ENCODE data around the gene PLIN5.
A peak's percentile ranks its signal among the peaks of the same experiment; 100 is the strongest.

Gene PLIN5, protein sequence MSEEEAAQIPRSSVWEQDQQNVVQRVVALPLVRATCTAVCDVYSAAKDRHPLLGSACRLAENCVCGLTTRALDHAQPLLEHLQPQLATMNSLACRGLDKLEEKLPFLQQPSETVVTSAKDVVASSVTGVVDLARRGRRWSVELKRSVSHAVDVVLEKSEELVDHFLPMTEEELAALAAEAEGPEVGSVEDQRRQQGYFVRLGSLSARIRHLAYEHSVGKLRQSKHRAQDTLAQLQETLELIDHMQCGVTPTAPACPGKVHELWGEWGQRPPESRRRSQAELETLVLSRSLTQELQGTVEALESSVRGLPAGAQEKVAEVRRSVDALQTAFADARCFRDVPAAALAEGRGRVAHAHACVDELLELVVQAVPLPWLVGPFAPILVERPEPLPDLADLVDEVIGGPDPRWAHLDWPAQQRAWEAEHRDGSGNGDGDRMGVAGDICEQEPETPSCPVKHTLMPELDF

DNA sequence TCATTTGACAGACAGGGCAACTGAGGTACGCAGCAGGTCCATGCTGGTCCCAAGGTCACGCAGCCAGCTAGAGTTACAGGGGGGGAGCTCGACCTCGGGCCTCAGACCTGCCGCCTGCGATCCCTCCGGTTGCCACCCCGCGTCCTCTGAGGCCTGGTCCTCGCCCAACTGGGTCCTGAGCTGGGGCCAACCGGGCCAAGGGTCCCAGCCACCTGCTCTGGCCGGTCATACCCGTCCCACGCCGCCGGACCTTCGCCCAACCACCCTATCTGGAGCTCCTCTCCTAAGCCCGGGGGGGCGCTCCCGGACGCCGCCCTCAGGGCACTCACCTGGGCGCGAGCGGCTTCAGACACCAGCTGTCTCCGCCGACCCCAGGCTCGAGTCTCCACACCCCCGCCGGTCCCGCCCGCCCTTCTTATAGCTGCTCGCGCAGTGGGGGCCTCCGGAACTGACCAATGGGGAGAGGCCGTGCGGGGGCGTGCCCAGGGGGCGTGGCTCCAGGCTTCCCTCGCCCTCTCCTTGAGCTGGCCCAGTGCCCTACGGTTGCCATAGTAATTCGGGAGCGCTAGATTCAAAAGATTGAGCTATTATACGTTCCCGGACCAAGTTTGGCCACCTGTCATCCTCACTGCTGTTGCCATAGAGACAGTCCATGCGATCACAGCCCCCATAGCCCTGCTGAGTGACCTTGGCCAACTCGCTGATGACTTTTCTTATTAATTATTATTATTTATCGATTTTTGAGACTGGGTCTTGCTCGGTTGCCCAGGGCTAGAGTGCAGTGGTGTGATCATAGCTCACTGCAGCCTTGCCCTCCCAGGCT lies at the start of gene PLIN5:
PLIN5 (minus strand) TSS at position 389 of the 823 bp plus-strand sequence. CDS start 1,150 bp downstream, outside the sequence.
- peak; percentile 36 for DNase-seq (ENCODE audit: low read depth)

DNA sequence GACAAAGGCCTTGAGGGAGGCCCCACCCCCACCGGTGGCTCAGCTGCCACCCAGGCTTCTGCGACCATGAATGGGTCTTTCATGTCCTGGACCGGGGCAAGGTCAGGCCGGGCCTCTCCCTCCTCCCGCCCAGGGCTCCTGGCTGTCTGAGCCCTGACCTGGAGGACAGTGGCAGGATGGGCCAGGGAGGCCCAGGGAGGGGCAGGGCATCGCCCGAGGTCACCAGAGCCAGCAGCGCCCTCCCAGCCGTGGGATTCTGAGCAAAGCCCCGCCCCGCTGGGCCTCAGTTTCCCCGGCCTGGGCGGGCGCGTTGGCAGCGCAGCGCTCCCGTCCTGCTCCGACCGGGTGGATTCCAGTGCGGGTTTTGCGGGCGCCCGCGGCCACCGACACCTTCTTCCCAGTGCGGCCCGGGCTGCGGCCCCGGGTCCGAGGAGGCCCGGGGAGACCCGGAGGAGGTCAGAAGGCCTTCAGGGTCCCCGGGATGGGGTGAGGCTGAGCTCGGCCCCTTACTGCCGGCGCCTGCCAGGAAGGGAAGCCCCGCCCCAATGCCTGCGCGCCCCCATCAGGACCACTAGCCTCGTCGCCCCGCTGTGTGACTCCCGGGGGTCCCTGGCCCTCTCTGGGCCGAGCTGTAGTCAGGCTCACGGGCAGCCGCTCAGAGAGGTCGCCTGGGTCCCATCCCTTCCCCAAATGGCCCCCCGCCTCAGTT lies 49.1 kb upstream of the PLIN5 start:
- no peak for DNase-seq (ENCODE audit: low read depth)

DNA sequence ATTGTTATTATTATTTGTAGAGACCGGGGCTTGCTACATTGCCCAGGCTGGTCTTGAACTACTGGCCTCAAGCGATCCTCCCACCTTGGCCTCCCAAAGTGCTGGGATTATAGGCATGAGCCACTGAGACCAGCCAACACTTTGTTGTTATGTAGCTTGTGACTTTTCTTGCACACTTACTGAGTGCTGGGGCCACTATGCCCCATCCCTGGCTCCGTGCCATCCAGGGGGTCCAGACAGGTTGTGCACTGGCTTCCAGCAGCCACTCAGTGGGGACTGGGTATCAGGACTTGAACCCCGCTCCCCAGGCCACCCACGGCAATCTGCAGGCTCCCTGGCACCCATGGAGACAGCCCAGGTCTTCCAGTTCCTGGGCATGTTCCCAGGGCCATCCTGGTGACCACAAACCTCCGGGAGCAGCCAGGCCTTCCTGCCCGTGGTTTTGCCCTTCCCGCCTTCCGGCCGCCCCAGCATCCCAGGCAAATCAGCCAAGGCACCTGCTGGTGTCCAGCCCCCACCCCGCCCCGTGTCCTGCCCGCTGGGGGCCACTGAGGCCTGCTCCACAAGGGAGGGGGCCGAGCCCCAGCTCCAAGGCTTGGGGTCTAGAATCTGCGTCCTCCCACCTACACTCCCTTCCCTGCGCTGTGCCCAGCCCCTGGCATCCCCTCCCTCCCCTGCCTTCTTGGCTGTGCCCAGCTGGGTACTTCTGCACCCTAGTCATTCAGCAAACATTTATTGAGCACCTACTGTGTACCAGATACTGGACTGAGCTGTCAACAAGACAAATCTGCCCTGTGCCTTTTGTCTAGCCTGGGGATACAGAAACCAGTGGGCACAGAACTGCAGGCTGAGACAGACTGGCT lies 48.2 kb upstream of the PLIN5 start:
- DNase-seq (ENCODE audit: low read depth), result no peak

DNA sequence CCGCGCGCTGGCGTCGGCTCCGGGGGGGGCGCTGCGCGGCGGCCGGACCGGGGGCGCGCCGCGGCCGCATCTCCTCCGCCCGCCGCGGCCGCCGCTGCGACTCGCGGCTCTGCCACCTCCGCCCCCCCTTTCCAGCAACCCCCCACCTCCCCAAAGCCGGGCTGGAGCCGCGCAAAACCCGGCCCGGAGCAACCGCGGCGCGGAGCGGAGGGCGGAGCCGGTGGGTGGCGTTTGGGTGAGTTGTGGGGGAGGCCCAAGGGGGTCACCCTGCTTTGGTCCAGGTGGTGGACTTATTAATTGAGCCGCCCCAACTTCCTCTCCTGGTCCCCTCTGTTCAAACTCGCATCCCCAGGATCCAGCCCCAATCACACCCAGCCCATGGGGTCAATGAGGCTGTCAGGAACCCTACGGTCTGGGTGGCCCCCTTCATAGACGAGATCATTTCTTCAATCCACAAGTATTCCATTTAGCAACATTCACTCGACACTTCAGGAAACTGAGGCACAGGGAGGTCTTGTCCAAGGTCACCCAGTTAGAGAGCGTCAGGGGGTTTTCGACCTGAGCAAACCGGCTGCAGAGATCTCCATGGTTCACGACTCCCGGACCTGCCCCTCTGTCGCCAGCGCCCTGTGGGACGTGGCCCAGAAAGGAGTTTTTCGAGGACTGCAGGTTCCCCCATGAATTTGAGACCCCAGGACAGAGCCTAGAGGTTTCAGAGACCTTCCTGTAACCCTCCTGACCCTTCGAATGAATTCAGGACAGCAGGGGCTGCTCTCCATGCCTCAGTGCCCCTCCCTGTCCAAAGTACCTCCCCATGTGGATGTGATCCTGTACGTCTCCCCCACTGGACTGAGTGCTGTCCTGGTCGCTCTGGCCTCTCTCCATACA lies 46.9 kb upstream of the PLIN5 start:
- no peak for DNase-seq (ENCODE audit: low read depth)

DNA sequence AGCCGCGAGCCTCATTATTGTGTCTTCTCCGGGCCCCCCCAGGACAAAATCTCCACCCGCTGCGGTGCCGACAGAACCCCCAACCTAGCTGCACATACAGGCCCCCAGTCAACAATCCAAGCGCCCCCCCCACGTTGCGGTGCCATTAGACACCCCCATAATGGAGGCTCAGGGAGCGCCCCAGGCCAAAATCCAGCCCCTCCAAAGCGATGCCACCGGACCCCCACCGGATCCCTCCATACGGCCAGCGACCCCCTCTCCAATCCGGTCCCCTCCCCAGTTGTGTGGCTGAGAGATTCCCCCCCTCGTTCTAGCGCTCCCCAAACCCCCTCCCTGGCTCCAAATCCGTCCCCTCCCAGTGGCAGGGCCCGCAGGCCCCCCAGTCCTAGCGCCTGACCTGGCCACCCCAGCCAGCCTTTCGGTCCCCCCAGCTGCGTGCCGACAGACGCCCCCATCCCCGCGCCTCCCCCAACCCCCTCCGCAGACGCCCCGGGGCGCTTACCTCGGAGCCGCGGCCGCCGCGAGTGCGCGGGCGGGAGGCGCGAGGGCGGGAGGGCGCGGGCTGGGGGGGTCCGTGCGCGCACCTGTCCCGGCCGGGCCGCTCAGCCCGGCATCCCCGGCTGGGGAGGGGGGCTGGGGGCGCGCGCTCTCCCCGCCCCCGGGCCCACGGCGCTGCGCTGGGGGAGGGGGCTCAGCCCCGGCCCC lies 46.1 kb upstream of the PLIN5 start:
- no peak for DNase-seq (ENCODE audit: low read depth)

DNA sequence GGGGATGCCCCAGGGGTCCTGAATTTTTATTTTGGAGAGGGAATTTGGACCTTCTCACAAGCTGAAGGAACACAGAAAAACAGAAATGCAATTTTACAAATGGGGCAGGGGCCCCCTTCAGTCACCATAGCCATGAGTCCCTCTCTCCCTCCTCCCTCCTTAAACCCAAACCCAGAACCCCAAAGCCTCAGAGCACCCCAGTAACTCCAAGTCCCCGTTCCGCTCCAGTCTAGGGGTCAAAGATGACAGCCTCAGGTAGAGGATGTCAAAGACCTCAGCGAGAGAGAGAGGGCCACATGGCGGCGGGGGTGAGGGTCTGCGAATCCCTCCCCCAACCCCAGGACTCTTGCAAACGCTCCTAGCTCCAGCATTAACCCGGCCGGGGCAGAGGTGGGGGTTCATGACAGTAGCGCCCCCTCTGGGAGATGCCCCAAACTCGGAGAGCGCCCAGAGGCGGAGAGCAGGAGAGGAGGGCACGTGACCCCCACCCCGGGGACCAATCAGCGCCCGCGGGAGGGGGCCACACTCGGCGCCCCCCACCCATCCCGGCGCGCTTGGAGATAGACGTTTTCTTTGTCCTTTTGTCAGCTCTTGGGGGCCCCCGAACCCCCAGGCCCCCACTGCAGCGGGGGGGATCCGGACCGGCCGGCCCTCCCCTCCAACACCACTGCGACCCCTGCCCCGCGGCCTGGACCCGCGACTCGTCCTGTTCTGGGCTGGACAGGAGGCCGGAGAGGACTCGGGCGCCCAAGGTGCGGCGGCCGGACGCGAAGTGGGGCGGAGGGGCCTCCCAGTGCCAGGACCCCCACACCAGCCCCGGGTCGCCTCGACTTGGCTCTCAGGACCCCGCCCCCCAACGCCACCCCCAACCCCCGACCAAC lies 45.2 kb upstream of the PLIN5 start:
- DNase-seq (ENCODE audit: low read depth), result no peak

DNA sequence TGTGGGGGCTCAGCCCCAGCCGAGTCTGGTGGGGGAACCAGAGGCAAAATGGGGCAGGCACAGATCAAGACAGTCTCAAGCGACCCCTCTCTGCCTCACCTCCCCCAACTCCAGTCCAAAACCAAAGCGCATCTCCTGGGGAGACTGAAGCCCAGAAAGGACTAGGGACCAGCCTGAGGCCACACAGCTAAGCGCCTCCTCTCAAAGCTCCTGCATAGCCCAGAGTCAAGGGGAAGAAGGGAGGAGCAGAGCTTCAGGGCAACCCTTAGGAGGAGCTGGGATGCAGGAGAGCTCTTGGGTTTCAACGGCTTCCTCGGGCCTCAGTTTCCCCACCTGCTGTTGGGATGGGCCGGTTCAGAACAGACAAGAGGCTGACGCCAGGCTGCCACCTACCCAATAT lies 44.4 kb upstream of the PLIN5 start:
- DNase-seq (ENCODE audit: low read depth), result no peak

DNA sequence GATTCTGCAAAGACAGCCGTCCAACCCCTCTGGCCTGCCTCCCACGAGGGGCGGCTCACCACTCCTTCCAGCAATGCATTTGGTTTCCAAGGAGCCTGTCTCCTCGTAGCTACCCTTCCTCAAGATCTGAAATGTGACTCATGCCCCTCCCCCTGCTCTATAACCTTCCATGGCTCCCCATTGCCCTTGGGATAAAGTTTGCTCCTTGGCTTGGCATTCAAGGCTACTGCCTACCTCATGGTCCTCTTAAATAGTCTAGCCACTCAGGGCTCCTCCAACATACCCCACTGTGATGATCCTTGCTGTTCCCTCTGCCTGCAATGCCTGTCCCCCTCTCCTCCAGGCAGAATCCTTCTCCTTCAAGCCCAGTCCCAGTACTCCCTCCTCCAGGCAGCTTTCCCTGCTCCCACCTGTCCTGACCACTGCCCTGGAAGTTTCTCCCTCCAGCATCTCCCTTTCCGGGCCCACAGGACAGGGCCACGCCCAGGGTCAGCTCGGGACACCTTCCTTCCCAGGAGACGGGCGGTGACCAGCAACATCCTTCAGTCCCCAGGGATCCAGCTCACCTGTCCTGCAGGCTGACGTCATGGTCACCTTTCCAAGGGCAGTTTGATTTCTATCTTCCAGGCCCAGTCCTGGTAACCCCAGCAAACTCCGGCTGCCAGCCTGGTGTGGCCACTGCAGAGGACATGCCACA lies 43.7 kb upstream of the PLIN5 start:
- no peak for DNase-seq (ENCODE audit: low read depth)

DNA sequence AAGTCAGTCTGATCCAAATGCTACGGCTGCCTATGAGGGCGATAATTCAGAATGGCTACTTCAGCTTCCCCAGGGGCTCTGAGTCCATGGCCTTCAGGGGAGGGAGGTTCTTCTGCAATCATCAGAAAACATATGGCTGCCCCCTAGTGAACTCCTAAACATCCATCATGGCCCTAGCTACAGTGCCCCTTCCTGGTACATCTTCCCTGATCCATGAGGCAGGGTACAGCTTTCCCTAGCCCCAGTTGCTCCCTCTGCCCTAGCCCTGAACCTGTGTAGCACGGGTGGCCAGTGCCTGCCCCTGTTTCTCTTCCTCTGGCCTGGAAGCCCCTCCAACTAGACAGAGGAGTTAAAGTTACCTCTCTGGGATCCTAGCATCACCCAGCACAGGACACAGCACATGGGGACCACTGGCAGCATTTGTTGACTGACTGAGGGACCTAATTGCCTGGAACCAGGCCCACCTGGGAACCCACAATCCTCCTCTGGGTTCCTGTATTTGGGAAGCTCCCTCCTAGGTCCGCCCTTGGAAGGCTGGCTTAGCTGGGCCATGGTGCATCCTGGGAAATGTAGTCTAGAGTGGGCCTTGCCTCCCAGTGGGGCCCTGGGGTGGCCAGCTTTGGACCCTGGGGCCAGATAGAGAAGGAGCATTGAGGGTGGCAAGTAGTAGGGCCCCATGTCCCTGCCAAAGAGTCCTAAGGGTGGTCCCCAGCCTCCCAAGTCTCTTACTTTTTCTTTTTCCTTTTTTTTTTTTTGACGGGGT lies 42.2 kb upstream of the PLIN5 start:
- DNase-seq (ENCODE audit: low read depth), result peak; percentile 12

DNA sequence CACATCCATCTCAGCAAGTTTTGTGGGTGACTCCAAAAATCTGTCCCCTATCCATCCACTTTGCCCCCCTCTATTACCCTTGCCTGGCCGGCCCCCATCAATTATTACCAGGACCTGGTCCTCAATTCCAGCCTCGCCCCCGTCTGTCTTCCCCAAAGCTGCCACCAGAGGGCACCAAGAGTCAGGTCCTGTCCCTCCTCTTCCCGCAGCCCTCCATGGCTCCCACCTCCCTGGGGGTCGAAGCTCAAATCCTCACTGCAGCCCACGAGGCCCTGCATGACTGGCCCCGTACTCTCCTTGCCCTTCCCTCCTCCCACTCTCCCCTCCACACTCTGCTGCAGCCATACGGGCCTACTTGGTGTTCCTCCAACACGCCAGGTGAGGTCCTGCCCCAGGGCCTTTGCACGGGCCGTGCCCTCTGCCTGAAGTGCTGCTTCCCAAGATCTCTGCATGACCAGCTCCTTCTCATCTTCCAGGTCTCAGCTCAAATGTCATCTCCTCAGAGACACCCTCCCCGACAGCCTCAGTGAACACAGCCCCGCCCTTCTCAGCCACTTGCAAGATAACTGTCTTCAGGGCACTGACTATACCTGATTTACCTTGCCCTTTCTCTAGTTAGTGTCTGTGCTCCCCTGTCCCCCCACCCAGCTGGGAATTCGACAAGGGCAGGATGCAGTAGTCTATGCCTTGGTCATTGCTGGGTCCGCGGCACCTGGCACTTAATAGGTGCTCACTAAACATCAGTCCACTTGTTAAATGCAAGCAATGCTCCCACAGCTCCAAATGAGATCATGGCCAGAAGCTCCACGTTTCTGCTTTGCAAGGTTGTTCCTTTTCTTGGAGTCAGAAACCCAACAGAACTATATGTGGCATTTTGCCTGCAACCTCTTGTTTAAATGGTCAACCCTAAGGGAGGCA lies 41.3 kb upstream of the PLIN5 start:
- DNase-seq (ENCODE audit: low read depth), result peak; percentile 40

DNA sequence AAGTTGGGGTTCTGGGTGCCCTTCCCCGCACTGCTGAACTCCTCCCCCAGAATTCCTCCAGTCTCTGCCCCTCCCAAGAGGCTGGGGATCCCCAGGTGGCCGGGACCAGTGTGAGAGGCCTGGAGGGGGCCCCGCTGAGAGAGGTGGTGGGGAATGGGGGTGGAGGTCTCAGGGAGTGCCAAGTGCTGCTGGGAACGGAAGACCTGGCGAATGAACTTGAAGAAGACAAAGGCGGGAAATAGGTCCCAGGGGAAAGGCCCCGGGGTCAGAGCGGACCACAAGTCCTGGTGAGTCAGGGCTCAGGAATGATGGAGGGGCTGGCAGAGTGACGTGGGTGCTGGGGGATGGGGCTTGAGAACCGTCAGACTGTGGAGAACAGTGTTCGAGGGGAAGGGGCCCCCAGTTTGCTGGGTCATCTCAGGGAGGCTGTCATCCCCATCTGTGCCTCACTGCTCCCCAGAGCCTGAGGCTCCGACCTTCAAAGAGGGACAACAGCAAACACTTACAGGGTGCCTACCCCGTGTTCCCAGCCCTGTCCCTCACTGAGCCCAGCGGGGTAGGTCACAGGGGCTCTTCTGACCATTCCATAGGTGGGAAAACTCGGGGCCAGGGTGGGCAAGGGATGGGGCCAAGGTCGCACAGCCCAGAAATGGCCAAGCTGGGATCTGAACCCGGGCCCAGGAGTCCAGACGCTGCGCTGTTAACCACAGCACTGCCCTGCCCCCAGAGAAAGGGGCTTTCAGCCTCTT lies 40.4 kb upstream of the PLIN5 start:
- DNase-seq (ENCODE audit: low read depth), result peak; percentile 90

DNA sequence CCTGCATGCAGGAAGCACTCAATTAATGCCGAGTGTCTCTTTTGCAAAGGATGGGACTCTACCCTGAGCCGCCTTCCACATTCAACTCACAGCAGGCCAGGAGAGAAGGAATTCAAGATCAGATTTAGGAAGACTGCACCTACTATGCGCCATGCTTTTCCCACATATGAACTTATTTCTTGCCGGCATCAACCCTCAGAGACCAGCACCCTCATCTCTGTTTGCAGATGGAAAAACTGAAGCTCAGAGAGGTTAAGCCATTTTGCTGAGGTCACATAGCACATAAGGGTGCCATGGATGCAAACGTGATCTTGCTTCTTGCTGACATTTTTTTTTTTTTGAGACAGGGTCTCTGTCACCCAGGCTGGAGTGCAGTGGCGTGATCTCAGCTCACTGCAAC lies 38.7 kb upstream of the PLIN5 start:
- no peak for DNase-seq (ENCODE audit: low read depth)

DNA sequence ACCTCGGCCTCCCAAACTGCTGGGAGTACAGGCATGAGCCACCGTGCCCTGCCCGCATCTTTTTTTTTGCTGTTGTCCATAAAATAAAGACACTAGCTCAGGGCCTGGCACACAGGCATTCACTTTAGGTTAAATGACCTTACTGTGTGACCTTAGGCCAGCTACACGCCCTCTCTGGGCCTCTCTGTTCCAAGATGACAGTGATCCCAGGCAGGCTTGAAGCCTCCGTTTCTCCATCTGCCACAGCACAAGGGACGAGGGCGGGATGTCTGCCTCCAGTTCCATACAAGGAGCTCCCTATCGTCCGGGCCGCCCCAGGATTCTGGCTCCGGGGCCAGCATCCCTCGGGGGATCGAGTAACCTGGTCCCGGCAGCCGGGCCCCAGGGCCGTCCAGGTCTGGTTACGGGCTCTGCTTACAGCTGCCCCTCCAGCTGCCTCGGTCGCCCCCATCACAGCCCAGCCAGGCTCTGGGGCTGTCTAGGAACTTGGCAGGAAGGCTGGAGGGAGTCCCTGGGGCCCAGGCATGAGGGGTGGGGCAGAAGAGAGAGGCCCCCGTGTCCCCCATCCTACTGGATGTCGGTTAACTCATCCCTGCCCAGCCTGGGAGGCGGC lies 36.4 kb upstream of the PLIN5 start:
- no peak for DNase-seq (ENCODE audit: low read depth)

DNA sequence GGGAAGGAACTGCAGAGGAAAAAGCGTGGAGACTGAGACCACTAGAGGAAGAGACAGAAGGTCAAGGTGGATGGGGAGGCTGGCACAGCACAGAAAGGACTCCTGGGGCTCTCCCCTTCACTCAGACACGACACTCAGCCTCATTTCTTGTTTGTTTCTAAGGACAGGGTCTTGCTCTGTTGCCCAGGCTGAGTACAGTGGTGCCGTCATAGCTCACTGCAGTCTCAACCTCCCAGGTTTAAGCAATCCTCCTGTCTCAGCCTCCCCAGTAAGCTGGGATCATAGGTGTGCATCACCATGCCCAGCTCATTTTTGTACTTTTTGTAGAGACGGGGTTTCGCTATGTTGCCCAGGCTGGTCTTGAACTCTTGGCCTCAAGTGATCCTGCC lies 35.9 kb upstream of the PLIN5 start:
- no peak for DNase-seq (ENCODE audit: low read depth)

DNA sequence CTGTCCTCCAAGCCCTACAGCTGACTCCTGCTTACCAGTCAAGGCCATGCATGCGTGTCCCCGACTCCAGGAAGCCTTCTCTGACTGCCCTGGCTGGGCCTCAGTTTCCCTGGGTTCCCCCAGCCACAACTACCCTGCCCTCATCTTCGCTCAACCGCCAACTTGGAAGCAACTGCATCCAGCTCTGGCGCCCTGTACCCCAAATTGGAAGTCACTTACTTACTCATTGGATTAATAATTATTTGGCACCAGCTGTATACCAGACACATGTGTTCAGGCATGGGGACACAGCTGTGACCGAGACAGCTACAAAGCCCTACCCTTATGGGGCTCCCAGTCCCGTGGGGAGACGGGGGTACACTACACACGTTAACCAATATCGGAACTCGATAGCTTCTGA lies 35.4 kb upstream of the PLIN5 start:
- DNase-seq (ENCODE audit: low read depth), result no peak

Data from amniotic epithelial cell (primary cell).